ENCODE results near the gene EDDM13.

DNA sequence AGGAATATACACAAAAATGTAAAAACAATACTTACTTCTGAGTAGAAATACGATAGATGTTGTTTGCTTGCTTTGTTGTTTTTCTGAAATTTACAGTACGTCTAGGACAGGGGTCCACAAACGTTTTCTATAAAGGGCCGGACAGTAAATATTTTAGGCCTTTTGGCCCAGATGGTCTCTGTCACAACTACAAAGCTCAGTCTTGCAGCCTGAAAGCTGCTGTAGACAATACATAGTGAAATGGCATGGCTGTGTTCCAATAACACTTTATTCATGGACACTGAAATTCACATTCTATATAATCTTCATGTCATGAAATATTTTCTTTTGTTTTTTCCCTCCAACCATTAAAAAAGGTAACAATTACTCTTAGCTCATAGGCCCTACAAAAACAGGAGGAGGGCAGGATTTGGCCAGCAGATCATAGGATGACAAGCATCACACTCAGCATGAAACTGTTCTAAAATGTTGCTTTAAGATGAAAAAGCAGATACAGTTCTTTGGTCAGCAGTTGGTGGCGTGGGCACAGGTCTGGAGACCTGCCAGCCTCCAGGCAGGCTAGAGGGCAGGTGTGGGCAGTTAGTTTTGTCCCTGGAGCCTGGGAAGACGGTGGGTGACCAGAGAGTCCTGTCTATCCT is at the start of gene EDDM13:
- TF ChIP-seq POLR2A (IDR thresholded peaks at IDR 0.05; ENCODE audit: low read depth, low read length) = no peak
- TF ChIP-seq POLR2AphosphoS5 (IDR thresholded peaks at IDR 0.05; ENCODE audit: low read depth, low read length) = no peak
- TF ChIP-seq SPI1 (IDR thresholded peaks at IDR 0.05; ENCODE audit: low read depth, low read length) = no peak

All from GM12891 (cell line).